GM19372 (cell line): ENCODE results near the gene SCML1.
"Not testable (repeated sequence)": the region's sequence is repeated elsewhere in the genome, so short reads cannot be mapped to it uniquely, and the experiment has no call there.

Experiments
- ATAC-seq: cut with Tn5 transposase; IDR thresholded peaks from one replicate; pipeline ENCODE4 v1.9.1; 2021; ENCODE audit warnings: mild to moderate bottlenecking, low read depth, moderate library complexity; ENCODE audit not compliant: unreplicated experiment

The SCML1 gene

GRCh38 chrX:17738737-17739535, 1.6 kb downstream of the SCML1 start:
- ATAC-seq = no peak

DNA sequence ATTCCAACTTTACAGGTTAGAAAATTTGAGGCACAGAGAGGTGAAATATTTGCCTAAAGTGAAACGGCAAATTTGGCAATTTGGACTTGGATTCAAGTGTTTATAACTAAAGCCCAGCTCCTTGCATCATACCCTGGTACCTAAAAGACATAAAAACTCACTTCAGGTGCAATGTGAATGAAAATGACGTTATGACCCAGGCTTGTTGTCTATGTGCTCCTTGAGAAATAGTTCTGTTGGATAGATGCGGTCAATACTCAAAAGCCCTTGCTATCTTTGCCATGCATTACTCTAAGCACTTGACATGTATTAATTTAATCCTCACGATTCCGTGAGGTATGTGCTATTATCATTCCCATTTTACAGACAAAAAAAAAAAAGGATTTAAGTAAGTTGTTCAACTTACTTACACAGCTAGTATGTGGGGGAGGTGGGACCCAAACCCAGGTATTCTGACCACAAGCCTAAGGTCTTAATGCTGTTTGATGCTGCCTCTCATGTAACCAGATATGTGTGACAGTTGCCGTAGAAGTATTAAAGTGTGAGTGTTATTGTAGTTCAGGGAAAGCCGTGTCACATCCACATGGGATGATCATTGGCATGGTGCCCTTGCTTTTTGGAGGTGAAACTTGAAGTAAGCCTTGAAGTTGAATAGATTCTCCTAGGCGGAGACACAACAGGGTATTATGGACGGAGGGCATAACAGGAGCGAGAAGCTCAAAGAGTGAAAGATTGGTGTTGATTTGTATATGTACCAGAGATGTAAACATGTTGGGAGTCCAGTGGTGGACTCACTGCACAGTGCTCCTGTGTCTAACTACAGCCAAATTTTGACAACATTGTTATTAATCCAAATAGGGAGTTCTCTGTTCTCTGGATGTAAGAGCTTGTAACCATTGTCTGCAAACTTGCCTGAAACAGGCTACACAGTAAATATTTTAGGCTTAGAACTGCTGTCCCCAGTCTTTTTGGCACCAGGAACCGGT, 3.1 kb downstream of the SCML1 start:
- ATAC-seq = no peak

GRCh38 chrX:17741123-17741511, 3.8 kb downstream of the SCML1 start:
- no peak for ATAC-seq

GRCh38 chrX:17743913-17744312, 6.6 kb downstream of the SCML1 start:
- no peak for ATAC-seq

- no peak for ATAC-seq
Observed at GRCh38 chrX:17744896-17745523, 7.7 kb downstream of the SCML1 start.

- no peak for ATAC-seq
Observed at GRCh38 chrX:17747692-17748091, 10.4 kb downstream of the SCML1 start.

DNA sequence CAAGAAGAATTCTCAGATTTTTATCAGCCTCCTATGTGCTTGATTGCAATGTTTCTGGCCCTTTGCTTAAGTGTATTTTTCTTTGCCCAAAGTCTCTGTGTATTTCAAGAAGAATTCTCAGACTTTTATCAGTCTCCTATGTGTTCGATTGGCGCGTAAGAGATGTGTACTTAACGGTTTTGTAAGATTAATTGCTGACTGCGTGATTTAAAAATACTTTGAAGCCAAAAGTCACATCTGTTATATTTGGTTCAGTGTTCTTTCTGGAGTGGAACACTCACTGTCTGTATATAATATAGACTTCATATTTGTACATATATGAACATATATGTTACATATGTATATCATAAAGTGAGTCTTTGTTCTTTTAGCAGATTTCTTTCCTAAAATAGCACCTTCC, 11.4 kb downstream of the SCML1 start:
- no peak for ATAC-seq

DNA sequence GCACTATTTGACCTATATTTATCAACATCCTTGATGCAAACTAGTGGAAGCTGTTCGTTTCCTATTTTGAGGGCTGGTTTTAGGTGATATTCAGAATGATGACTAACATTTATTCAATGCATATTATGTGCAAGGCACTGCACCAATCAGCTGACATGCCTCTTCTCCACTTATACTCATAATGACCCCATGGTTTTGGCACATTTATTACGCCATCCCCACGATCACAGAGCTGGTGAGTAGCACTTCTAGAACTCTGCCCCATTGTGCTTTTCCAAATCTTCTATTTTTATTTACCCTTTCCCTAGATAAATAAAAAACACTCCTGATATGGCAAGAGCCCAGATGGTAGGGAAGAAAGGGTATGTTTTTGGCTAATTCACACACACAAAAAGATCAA, 13.1 kb downstream of the SCML1 start:
- no peak for ATAC-seq

- ATAC-seq = peak; percentile 92
Observed at GRCh38 chrX:17758382-17758781, 21.1 kb downstream of the SCML1 start.

DNA sequence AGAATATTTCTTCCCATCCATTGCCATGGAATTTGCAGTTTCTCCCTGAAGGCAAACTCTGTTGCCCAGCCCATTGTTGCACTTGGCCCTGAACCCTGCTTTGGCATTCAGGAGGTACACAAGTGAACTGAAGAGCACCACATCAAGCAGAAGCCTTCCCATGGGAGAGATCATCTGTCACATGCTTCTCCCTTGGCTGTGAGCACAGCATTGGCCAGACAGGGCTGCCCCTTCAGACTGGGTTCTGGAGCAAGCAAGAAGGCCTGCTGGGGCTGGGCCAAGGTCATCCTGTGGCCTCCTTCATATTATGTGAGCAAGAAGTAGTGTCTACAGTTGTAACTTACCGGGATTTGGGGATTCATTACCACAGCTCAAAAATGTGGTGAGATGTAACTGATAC, 22.7 kb downstream of the SCML1 start:
- ATAC-seq = no peak

- no peak for ATAC-seq
Observed at GRCh38 chrX:17767734-17768133, 30.4 kb downstream of the SCML1 start.

DNA sequence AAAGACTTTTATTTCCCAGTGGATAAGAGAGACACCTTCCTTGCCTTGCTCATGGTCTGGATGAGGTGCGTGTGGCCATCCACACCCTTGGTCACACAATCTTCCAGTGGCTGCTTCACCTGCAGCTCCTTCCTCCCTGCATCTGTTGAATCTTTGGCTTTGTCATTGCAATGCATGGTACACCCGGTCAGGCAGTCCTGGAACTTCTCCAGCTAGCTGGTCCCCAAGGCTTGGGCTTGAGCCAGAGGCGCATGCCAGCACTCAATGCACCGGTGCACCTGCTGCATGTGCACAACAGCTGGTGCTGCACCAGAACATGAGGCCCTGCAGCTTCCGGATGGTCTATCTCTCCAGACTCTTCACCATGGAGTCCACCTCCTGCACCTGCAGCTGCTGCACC, 31.7 kb downstream of the SCML1 start:
- no peak for ATAC-seq

DNA sequence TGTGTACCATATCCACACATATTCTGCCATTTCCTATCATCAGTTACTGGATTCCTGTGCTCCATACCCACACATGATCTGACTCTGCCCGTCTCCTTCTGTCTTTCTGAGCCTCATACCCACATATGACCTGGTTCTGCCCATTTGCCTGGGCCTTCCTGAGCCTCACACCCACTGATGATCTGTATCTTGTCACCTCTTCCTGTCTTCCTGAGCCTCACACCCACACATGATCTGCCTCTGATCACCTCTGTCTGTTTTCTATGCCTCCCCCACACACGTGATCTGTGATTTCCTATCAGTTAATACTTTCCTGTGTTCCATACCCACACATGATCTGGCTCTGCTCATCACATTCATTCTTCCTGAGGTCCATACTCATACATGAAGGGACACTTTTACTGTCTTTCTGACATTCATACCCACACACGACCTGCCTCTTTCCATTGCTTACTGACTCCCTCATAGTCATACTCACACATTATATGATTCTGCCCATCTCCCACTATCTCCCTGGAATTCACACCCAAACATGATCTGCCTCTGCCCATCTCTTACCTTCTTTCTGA, 32.5 kb downstream of the SCML1 start:
- no peak for ATAC-seq

- no peak for ATAC-seq
Observed at GRCh38 chrX:17773221-17773876, 36.1 kb downstream of the SCML1 start.

- no peak for ATAC-seq
Observed at GRCh38 chrX:17774053-17774452, 36.8 kb downstream of the SCML1 start.

DNA sequence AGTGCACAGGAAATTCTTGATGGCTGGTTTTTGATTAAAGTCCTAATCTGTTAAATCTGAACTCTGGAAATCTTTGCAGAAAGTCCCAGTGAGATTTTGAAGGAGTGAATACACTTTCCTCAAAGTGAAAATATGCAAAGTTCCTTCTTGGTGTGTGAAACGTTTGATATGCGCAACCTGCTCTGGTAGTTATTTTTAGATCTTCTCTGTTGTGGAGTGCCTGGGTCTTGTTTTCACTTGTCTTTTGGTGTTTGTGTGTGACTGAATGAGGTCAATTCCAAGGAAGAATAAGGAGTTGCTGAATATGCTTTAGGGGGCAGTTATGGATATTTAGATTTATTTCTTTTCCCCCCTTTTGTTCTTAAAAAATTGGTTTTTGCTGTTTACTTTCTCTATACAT, 41.7 kb downstream of the SCML1 start:
- no peak for ATAC-seq

- no peak for ATAC-seq
Observed at GRCh38 chrX:17779434-17779833, 42.1 kb downstream of the SCML1 start.

DNA sequence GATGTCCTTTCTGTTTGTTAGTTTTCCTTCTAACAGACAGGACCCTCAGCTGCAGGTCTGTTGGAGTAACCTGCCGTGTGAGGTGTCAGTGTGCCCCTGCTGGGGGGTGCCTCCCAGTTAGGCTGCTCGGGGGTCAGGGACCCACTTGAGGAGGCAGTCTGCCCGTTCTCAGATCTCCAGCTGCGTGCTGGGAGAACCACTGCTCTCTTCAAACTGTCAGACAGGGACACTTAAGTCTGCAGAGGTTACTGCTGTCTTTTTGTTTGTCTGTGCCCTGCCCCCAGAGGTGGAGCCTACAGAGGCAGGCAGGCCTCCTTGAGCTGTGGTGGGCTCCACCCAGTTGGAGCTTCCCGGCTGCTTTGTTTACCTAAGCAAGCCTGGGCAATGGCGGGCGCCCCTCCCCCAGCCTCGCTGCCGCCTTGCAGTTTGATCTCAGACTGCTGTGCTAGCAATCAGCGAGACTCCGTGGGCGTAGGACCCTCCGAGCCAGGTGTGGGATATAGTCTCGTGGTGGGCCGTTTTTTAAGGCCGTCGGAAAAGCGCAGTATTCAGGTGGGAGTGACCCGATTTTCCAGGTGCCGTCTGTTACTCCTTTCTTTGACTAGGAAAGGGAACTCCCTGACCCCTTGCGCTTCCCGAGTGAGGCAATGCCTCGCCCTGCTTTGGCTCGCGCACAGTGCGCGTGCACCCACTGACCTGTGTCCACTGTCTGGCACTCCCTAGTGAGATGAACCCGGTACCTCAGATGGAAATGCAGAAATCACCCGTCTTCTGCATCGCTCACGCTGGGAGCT, 49.5 kb downstream of the SCML1 start:
- not testable (repeated sequence) for ATAC-seq

GRCh38 chrX:17787557-17787956, 50.3 kb downstream of the SCML1 start:
- ATAC-seq = no peak
